Glomerular visceral epithelial cell (primary cell): Measurements from ENCODE around the gene AJAP1.

ENCODE experiments used
- DNase-seq: peaks from one replicate; pipeline ENCODE4 v3.0.0-alpha.2; 2016; ENCODE audit errors: extremely low spot score

Gene AJAP1

GRCh38 chr1:4681026-4681425, 26.6 kb downstream of the AJAP1 start:
- DNase-seq: no peak

- DNase-seq: no peak
These were observed 28.3 kb downstream of the AJAP1 start for GRCh38 chr1:4682607-4683220.

GRCh38 chr1:4684136-4684535, 29.7 kb downstream of the AJAP1 start:
- DNase-seq: no peak

GRCh38 chr1:4684864-4685522, 30.6 kb downstream of the AJAP1 start:
- DNase-seq: no peak

- no peak for DNase-seq
These were observed 31.1 kb downstream of the AJAP1 start for GRCh38 chr1:4685523-4685865.

- no peak for DNase-seq
These were observed 33.5 kb downstream of the AJAP1 start for GRCh38 chr1:4687943-4688342.

- no peak for DNase-seq
These were observed 35.0 kb downstream of the AJAP1 start for GRCh38 chr1:4689271-4689935.

- no peak for DNase-seq
These were observed 35.7 kb downstream of the AJAP1 start for GRCh38 chr1:4689941-4690635.

- no peak for DNase-seq
These were observed 36.7 kb downstream of the AJAP1 start for GRCh38 chr1:4690951-4691675.

- no peak for DNase-seq
These were observed 37.5 kb downstream of the AJAP1 start for GRCh38 chr1:4691766-4692405.

GRCh38 chr1:4692437-4692836, 38.0 kb downstream of the AJAP1 start:
- DNase-seq: no peak

GRCh38 chr1:4693331-4693730, 38.9 kb downstream of the AJAP1 start:
- DNase-seq: no peak

GRCh38 chr1:4693891-4694290, 39.5 kb downstream of the AJAP1 start:
- DNase-seq: no peak

- no peak for DNase-seq
These were observed 40.1 kb downstream of the AJAP1 start for GRCh38 chr1:4694492-4694891.

- no peak for DNase-seq
These were observed 40.8 kb downstream of the AJAP1 start for GRCh38 chr1:4695241-4695640.

- no peak for DNase-seq
These were observed 41.8 kb downstream of the AJAP1 start for GRCh38 chr1:4696161-4696745.

GRCh38 chr1:4696753-4697152, 42.3 kb downstream of the AJAP1 start:
- DNase-seq: no peak

- DNase-seq: no peak
These were observed 43.4 kb downstream of the AJAP1 start for GRCh38 chr1:4697801-4698200.

- DNase-seq: no peak
These were observed 44.5 kb downstream of the AJAP1 start for GRCh38 chr1:4698911-4699310.

- DNase-seq: no peak
These were observed 45.2 kb downstream of the AJAP1 start for GRCh38 chr1:4699376-4700301.
